ENCODE measurements around the gene IRF2BP1. TPM values are rescaled to one million over a fixed set of nuclear protein-coding genes. Genes with fewer than 3 reads are reported as not detected.

IRF2BP1 gene
- total and polyA plus RNA-seq, 2 of the 13 experiments (the other 11 are each of a cell fraction or from before 2014, with no cell fraction given), result 4.3 to 14.3 TPM

- TF ChIP-seq, protein P1, sequence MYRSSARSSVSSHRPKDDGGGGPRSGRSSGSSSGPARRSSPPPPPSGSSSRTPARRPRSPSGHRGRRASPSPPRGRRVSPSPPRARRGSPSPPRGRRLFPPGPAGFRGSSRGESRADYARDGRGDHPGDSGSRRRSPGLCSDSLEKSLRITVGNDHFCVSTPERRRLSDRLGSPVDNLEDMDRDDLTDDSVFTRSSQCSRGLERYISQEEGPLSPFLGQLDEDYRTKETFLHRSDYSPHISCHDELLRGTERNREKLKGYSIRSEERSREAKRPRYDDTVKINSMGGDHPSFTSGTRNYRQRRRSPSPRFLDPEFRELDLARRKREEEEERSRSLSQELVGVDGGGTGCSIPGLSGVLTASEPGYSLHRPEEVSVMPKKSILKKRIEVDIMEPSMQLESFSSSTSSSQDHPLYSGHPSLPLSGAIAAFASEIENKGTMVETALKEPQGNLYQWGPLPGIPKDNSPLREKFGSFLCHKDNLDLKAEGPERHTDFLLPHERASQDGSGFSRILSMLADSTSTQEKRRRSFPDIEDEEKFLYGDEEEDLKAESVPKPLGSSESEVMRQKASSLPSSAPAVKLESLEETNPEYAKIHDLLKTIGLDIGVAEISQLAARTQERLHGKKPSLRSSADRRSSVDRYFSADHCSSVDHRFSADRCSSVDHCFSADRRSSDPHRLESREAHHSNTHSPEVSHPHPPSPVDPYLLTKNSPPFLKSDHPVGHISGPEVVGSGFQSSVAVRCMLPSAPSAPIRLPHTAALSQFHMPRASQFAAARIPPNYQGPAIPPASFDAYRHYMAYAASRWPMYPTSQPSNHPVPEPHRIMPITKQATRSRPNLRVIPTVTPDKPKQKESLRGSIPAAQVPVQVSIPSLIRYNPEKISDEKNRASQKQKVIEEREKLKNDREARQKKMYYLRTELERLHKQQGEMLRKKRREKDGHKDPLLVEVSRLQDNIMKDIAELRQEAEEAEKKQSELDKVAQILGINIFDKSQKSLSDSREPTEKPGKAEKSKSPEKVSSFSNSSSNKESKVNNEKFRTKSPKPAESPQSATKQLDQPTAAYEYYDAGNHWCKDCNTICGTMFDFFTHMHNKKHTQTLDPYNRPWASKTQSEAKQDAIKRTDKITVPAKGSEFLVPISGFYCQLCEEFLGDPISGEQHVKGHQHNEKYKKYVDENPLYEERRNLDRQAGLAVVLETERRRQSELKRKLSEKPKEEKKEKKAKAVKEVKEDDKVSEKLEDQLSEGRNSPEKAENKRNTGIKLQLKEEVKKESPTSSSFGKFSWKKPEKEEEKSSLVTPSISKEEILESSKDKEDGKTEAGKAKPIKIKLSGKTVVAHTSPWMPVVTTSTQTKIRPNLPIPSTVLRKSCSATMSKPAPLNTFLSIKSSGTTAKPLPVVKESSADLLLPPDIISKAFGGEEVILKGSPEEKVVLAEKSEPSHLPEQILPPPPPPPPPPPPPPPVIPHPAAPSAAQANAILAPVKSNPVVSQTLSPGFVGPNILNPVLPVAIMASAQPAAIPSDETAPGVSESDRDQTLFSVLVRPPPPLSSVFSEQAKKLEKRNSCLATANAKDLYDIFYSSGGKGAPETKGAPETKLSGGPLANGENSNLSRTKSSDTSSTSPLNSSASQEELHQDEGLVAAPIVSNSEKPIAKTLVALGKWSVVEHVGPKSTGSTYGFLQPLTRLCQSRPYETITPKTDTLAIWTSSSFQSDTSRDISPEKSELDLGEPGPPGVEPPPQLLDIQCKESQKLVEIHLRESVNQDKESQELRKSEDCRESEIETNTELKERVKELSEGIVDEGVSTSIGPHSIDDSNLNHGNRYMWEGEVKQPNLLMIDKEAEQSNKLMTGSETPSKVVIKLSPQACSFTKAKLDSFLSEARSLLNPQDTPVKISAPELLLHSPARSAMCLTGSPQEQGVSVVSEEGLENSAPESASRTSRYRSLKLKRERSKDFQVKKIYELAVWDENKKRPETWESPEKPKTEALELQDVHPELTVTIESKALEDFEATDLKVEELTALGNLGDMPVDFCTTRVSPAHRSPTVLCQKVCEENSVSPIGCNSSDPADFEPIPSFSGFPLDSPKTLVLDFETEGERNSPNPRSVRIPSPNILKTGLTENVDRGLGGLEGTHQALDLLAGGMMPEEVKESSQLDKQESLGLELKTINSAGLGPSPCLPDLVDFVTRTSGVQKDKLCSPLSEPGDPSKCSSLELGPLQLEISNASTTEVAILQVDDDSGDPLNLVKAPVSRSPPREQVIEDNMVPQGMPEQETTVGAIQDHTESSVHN (CRISPR knock-in tag; IDR thresholded peaks at IDR 0.05), result no peak
- no peak for TF ChIP-seq ZNF780A (CRISPR knock-in tag; IDR thresholded peaks at IDR 0.05)
- TF ChIP-seq ZC3H13 (CRISPR knock-in tag; IDR thresholded peaks at IDR 0.05), result peak; percentile 67; the same call in 1 of the 2 replicates
- peak; percentile 61 for TF ChIP-seq HNF1A (IDR thresholded peaks at IDR 0.05; ENCODE audit: low read depth)
- TF ChIP-seq HNF1A (CRISPR knock-in tag; IDR thresholded peaks at IDR 0.05; ENCODE audit: borderline replicate concordance), result peak; percentile 25; the same call in 1 of the 2 replicates
- no peak for TF ChIP-seq ATRX (CRISPR knock-in tag; IDR thresholded peaks at IDR 0.05; ENCODE audit: borderline replicate concordance)
- TF ChIP-seq ZBTB21 (CRISPR knock-in tag; IDR thresholded peaks at IDR 0.05), result peak; percentile 85
- TF ChIP-seq ZNF776 (CRISPR knock-in tag; IDR thresholded peaks at IDR 0.05), result no peak
- no peak for TF ChIP-seq RFXANK (CRISPR knock-in tag; IDR thresholded peaks at IDR 0.05)
- peak; percentile 30; the same call in 1 of the 2 replicates for TF ChIP-seq KDM4B (CRISPR knock-in tag; IDR thresholded peaks at IDR 0.05)
- 0 out of 2 replicates have a peak, but pooled peaks have one; percentile 76 for TF ChIP-seq PAF1 (CRISPR knock-in tag; IDR thresholded peaks at IDR 0.05)
- TF ChIP-seq, protein P2, sequence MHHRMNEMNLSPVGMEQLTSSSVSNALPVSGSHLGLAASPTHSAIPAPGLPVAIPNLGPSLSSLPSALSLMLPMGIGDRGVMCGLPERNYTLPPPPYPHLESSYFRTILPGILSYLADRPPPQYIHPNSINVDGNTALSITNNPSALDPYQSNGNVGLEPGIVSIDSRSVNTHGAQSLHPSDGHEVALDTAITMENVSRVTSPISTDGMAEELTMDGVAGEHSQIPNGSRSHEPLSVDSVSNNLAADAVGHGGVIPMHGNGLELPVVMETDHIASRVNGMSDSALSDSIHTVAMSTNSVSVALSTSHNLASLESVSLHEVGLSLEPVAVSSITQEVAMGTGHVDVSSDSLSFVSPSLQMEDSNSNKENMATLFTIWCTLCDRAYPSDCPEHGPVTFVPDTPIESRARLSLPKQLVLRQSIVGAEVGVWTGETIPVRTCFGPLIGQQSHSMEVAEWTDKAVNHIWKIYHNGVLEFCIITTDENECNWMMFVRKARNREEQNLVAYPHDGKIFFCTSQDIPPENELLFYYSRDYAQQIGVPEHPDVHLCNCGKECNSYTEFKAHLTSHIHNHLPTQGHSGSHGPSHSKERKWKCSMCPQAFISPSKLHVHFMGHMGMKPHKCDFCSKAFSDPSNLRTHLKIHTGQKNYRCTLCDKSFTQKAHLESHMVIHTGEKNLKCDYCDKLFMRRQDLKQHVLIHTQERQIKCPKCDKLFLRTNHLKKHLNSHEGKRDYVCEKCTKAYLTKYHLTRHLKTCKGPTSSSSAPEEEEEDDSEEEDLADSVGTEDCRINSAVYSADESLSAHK (CRISPR knock-in tag; IDR thresholded peaks at IDR 0.05; ENCODE audit: borderline replicate concordance), result no peak
- peak; percentile 73 for TF ChIP-seq YEATS4 (CRISPR knock-in tag; IDR thresholded peaks at IDR 0.05; ENCODE audit: borderline replicate concordance)
- peak; percentile 86; the same call in 1 of the 2 replicates for TF ChIP-seq MEIS2 (CRISPR knock-in tag; IDR thresholded peaks at IDR 0.05)
These were observed 672 bp upstream of the IRF2BP1 start (continued) for GRCh38 chr19:45886427-45887199.

Measured in HepG2 (cell line).